NCI-H128 (cell line): Measurements from ENCODE around the gene MAP2.

Source experiments
- DNase-seq: peaks from one replicate; lab custom pipeline; 2025; ENCODE audit not compliant: unreplicated experiment; lab: John Stamatoyannopoulos, UW

Gene MAP2

DNA sequence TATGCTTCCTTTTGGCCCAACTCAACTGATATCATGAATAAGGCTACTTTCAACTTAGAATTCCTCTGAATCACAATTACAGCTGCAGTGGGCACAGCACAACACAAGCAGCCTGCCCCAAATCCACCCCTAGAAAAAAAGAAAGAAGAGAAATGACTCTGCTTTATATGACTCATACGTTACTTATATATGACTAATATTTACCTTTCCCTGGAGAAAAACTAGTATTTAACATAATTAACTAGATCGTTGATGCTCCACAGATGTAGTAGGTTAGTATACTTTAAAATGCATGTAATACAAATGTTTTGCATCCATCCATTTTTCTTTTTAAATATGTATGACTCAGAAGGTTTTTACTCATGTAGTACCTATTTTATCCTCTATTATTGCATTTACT is 214.5 kb downstream of the MAP2 start:
- DNase-seq: no peak

DNA sequence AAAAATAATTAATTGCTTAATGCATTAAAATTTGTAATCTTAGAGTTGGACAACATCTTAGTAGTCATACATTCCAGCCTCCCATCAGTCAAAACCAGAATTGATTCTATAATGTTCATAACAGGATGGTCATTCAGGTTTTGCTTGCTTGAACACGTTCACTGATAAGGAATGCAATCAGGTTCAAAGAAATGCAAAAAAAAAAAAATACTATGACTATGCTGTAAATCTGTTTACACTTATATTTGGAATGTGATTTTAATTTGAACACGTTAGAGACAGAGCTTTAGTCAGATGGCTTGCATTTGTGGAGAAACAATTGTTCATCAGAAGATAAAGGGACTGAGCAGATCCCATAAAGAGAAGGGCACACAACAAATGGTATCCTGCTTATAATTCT is 216.5 kb downstream of the MAP2 start:
- no peak for DNase-seq

DNA sequence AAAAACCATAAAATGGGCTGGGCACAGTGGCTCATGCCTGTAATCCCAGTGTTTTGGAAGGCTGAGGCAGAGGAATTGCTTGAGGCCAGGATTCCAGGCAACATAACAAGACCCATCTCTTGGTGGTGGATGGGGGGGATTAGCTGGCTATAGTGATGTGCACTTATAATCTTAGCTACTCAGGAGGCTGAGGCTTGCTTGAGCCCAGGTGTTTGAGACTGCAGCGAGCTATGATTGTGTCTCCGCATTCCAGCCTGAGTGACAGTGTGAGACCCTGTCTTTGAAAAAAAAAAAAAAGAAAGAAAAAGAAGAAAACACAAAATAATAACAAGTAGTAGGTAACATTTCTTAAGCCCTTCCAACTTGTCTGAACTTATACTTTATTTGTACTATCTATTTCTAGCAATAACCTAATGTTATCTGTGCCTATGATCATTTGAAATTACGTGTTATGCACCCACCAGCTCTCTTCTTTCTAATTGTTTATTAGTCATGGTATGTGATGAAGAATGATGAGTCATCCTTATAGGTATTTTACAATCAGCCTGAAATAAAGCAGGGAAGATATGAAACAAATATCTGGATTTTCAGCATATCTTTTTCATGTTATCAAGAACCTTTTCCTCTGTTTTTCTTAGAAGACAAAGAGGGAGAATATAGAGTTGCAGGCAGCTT is 218.4 kb downstream of the MAP2 start:
- DNase-seq: no peak

DNA sequence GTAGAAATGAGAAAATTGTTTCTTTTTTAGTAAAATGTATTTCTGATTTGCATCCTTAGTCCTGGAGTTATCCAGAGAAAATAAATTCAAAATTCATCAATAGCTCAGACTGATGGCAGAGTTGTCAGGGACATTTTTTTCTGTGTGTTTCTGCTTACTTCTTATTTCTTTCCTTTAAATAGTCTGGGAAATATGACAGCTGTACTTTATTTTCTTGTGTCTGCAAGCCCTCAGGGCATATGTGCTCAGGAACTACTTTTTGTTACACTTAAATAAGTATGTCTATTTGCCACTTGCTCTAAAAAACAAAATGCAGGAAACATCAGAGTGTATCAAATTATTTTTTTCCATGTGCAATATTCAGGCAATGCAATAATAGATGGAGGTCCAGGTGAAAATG is 221.0 kb downstream of the MAP2 start:
- no peak for DNase-seq

DNA sequence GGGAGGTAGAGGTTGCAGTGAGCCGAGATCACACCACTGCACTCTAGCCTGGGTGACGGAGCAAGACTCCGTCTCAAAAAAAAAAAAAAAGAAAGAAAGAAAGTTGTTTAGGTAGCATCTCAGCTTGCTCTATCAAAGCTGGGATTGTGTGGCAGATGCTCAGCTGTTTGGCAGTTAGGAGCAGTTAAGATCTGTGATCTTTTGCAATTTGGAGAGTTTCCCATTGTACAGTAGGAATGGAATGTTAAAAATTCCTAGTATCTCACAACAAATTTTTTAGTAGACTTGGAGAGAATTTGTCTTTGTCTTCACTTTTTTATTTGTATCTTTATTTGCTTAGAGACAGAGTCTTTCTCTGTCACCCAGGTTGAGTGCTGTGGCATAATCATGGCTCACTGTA is 224.9 kb downstream of the MAP2 start:
- no peak for DNase-seq

DNA sequence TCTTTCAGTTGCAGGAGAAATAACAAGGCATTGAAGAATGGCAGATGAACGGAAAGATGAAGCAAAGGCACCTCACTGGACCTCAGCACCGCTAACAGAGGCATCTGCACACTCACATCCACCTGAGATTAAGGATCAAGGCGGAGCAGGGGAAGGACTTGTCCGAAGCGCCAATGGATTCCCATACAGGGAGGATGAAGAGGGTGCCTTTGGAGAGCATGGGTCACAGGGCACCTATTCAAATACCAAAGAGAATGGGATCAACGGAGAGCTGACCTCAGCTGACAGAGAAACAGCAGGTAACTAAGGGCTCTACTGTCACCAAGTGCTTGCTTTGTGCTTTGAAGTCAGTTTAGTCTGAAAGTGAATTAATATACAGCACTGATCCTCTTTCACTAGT is 229.3 kb downstream of the MAP2 start:
- no peak for DNase-seq

DNA sequence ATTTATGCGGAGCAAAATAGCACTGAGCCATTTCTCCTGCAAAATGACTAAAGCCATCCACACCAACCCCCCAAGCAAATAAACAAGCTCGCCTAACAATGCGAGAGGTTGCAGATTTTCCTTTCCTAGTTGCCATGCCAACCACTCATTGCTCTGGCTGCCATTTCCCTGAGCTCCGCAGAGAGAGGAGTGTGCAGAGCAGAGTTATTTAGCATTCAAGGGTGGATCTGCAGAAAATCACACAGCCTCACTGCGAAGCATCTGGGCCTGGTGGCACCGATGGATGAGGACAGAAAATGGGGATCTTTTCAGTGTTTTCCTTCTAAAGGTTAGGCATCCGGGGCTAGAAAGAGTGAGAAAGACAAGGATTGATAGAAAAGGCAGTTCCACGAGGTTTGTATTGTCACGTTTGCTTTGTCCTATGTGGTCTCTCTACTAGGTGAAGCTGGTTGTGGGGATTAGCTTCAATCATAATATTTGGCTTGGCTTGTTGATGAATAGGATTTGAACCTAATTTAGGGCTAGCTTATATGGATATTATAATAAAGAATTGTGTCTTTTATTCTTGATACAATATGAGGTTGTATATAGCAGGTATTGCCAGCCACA is 237.5 kb downstream of the MAP2 start:
- no peak for DNase-seq

DNA sequence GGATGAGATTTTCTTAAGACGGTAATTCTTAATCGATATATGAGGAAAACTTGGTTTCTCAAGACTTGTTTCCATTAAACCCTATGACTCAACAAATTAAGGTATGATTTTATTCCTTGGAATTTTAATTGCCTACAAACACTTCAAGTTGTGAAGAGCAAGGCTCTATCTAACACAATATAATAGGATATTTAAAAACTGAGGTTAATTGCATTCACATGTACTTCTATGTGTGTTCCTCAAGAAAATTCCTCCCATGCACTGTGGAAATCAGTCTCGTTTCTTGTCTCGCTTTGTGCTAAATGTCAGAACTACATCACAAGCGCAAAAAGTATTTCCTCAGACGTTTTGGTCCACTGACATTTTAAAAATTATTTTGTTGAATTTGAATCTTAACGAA is 238.2 kb downstream of the MAP2 start:
- DNase-seq: no peak

DNA sequence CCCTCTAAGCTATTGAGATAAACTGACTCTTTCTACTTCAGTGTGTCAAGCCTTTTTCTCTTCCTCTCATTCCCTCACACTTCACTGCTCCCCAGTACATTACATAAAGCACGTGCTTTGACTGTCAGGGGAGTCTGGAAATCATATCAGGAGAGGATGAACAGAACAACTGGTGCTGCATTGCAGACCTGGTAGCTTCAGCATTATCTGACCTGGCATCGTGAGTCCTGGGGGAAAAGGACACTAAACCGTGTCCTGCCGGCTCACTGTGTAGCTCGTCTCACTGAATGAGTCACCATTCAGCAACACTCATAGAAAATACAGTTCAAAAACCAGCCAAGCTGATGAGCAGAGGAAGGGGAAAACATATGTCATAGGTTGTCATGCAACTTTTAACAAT is 239.3 kb downstream of the MAP2 start:
- no peak for DNase-seq

DNA sequence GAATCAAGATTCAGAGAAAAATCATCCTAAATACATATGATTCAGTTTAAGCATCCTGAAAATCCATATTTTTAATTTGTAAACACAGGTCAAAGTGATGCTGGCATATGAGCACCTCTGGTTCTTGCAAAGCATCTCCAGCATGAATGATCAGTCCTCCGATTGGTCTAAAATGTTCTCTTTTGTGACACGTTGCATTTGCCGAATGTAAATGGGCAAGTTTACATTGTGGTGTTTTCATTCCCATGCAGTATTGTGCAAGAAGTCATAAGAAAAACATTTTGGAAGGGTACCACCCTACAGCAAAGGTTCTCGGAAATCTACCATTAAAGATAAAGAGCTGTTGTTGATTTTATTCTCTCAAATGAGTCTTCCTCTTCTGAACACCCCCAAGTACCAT is 239.8 kb downstream of the MAP2 start:
- DNase-seq: no peak

DNA sequence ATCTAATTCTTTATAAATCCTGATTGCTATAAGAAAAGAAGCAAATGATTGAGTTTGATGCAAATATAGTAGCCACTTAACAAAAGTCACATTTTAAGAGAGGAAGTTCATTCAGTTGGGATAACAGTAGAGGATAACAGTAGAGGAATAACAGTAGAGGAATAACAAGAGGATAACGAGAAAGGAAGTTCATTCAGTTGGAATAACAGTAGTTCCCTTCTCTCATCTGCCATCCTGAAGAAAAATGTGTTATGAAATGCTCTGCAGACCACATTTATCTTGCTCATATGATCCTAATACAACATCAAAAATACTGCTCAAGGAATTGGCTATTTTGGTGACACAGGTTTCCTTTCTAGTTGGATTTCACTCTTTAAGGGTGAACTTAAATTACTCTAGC is 242.4 kb downstream of the MAP2 start:
- DNase-seq: no peak

DNA sequence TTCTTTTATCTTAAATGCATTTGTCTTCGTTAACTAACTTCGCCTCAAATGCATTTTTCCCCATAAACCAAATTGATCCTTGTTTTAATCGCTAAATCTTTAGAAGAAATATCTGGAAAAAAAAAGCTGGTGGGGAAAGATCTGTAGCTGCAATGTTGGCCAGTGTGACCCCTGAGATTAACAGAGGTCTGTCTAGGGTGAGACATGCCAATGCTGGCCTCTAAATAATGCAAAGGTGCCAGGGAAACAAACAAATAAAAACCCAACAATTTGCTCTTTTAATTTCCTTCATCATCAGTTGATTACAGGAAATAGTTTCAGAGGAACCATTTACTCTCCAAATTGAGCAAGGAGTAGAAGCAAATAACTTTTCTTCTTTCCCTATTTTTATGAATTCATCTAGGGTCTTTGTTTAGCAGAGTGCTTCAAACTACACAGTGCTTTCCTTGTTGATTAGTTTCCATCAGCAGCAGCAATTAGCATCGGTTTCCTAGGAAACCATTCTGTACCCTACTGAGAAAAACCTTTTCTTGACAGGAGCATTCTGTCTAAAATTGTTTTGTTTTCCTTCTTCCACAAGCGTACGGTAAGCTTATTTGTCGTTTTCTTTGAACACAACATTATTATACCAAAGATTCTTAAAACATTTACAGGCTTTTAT is 247.3 kb downstream of the MAP2 start:
- no peak for DNase-seq

DNA sequence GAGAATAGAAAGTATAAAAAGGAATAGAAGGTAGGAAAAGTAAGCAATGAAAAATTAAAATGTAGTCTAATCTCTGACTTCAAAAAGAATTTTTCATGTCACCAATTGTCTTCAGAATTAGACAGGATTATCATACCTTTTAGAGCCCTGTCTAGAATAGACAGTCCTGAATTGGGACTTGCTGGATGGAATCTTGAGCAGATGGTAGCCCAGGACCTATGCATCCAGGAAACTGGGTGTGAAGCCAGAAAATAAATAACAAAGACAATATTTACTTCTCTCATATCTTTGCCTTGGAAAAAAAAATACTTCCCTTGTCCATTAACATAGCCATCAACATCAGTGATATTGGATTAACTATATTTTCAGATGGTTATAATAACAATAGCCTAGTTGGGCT is 250.0 kb downstream of the MAP2 start:
- no peak for DNase-seq

DNA sequence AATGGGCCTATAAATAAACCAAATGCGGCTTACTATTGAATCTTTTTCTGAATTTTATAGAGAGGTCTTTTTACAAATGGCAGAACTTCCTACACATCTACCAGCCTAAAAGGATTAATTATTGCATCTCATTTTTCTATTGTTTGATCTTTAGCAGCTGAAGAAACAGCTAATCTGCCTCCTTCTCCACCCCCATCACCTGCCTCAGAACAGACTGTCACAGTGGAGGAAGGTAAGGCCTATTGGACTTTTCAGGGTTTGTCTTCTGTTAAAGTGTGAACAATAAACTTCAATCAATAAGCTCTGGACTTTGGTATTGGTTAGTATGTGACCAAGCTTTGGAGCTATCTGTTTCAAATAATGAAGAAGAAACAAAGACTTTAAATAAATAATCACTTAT is 256.7 kb downstream of the MAP2 start:
- DNase-seq: no peak

DNA sequence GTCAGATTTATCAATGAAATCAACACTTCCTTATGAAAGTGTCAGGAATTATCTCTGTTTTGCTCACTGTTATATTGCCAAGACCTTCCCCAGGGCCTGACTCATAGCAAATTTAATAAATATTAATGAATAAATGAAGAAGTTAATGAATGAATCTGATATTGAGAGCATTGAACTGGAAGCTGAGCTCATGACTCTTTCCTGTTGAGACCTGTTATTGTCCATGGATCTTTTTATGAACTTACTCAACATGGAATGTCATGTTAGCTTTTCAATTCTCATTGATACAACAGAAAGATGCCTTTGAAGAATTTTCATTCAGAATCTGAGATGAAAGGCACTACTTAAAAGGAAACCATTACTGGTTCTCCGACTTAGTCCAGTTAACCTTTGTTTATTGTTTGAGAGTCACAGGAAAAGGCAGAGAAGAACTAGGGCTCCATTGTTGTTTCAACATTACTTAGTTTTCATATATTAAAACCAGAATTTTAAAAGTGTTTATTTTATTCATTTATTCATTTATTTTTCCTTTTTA is 257.4 kb downstream of the MAP2 start:
- no peak for DNase-seq

DNA sequence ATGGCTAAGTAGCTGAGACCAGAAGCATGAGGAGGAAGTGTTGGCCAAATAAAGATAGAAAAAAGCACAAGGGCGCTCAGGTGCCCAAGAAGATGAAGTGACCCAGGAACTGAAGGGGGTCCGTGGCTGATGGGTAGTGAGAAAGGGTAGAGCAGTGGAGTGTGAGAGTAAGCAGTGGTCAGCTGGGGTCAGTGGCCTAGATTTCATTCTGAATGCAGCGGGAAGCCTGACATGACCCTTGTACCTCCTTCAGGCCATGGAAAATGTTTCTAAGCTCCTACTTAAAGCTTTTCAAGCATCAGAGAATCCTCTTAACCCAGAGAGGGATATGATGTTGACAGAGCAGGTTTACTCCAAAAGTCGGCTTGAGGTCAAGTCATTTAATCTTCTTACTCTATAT is 258.8 kb downstream of the MAP2 start:
- DNase-seq: no peak

DNA sequence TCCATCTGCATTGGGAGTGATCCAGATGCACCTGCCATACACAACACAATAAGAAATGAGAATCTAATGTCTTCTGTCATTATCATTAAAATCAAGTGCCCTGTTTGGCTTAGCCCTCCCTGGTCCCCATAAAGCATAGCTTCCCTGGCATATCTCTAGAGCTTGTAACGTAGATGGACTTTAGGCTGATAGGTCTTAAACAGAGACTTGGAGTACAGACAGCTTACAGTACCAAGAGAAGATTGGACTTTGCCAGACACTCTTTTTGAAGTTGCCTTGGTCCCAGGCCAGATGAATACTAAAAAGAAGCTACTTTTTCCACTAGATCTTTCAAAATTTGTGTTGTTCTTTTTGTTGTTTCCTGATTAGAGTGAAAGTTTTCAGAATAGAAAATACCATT is 261.5 kb downstream of the MAP2 start:
- no peak for DNase-seq

DNA sequence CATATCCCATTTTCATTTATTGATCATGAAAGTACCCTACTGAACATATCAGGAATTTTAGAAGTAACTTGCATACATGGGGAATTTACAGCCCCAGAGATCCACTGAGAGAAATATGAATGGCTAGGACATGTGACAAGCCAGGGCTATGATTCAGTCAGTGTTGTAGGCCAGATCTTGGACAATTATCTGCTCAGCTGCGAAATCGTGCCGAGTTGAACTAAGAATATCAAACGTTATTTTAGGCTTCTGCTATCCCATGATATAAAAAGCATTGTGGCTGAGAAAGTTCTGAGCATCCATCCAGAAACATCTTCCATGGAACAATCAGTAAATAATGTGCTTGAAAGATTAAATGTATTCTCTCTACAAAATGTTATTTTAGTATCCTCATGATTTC is 262.1 kb downstream of the MAP2 start:
- DNase-seq: no peak

DNA sequence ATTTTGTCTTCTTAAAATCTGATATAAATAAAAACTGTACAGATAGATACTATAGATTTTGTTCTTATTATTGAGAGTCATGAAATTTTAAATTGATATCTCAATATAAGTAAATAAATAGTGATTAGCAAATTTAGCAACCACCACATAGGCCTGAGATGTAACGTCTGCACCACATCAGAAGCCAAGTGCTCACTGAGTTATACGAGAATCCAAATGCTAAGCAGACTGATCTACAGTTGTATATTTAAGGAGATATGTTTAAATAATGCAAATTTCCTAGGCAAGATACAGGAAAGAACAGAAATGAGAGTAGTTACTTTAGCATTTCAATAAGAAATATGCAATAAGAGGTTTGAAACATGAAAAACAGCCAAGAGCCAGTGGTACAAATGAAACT is 262.6 kb downstream of the MAP2 start:
- no peak for DNase-seq

DNA sequence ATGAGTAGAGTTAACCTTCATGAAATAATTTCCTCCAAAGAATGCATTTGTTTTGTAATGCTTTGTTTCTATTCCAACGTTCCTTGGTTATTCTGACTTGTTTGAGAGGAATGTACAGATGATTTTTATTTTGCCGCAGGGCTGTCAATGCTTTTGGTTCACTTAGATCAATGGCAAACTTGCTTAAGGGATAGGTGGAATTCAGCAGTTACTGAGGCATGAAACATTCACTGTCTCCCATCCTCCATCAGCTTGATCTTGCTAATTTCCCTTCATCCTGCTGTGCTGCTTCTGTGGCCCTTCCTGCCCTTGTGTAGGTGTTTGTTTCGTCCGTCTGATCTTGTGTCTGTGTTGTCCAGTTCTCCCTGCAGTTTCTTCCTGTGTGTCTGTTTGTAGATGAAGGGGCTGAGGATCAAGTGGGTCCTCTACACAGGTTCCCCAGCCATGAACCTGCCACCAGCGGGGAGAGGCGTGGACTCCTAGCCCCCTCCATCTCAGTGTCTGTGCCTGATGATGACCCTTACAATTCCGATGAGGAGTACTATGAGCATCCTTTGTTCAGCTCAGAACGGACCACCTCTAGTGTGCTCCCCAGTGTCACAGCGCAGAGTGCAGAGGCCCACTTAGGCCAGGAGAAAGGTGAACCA is 263.6 kb downstream of the MAP2 start:
- no peak for DNase-seq

DNA sequence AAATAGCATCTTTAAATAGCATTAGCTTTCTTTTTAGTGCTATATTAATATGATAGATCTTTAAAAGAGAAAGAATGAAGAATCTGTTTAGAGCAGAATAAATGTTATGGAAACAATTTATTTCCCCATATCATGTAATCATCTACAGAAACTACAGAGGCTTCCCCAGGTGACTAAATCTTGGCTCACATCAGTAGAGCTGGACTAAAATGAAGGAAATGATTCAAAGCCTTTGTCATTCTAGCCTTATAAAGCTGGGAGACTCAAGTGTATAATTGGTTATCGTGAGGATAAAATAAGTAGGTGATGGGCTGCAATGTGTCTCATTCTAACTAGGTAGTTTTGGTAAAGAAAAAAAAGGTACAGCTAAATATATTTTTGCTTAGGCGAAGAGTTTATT is 264.5 kb downstream of the MAP2 start:
- no peak for DNase-seq
